Measurements from ENCODE around the gene ZNF444.
"Not testable (repeated sequence)": the region's sequence is repeated elsewhere in the genome, so short reads cannot be mapped to it uniquely, and the experiment has no call there.

ZNF444 gene

DNA sequence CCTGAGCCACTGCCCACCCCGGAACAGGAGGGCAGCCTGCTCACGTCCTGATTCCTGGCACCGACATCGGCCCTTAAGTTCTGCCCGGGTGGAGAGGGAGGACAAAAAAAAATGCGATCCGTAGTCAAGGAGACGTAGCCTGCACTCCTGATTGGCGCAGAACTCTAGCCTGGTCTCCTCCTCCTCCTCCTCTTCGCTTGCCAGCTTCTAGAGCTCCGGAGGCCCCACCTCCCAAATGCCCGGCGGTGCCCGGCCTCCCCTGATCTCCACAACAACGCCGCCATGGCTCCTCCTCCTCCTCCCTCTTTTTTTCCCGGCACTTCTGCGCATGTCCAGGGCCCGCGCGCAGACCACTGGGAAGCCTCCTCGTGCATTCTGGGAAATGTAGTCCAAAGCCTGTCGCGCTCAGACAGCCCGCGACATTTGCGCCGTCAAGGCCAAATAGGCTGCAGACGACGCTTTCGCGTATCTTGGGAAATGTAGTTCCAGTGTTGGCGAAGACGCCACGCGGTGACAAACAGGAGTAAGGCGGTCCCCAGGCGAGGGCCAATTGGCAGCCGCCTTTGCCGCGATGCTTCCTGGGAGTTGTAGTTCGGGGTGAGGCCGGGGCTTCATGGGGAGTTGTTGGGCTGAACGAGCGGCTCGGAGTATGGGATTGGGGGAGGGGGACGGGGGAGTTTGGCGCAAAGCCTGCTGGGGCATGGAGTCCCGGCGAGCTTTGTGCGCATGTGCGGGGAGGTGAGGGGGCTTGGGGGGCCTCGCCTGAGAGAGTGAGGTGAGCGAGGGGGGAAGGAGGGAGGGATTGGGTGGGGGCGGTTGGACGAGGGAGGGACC lies at the start of gene ZNF444:
ZNF444 (plus strand) TSS at position 705 of the 834 bp plus-strand sequence. CDS start 5,625 bp downstream, outside the sequence.
- peak; percentile 98 to 99 for DNase-seq

DNA sequence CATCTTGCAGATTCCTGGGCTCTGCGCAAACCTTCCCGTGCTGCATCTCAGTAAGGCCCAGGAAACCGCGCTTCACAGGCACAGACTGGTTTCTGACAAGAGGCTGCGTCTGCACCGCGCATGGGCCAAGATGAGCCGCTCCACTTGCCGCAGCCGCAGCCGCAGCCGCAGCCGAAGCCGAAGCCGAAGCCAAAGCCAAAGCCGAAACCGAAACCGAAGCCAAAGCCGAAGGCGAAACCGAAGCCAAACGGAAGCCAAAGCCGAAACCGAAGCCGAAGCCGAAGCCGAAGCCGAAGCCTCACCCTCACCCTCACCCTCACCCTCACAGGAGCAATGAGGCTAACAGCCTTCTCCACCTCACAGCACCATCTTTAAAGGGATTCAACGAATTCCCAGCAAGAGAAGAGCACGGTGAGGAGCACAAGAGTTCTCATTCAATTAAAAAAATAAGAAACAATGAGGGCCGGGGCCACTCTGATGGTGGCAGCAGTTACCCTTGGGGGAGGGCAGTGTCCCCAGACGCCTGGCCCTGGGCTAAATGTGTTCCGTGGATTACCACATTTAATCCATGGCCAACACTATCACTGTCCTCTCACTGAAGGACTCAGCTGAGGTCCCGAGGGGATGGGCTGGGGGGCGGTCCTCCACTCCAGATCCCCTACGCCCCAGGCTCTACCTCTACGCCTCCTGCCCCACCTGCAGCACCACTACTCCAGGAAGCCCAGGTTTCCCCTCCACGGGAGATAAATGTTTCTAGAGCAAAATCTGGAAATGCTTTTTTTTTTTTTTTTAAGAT lies 49.1 kb upstream of the ZNF444 start:
- no peak for DNase-seq

DNA sequence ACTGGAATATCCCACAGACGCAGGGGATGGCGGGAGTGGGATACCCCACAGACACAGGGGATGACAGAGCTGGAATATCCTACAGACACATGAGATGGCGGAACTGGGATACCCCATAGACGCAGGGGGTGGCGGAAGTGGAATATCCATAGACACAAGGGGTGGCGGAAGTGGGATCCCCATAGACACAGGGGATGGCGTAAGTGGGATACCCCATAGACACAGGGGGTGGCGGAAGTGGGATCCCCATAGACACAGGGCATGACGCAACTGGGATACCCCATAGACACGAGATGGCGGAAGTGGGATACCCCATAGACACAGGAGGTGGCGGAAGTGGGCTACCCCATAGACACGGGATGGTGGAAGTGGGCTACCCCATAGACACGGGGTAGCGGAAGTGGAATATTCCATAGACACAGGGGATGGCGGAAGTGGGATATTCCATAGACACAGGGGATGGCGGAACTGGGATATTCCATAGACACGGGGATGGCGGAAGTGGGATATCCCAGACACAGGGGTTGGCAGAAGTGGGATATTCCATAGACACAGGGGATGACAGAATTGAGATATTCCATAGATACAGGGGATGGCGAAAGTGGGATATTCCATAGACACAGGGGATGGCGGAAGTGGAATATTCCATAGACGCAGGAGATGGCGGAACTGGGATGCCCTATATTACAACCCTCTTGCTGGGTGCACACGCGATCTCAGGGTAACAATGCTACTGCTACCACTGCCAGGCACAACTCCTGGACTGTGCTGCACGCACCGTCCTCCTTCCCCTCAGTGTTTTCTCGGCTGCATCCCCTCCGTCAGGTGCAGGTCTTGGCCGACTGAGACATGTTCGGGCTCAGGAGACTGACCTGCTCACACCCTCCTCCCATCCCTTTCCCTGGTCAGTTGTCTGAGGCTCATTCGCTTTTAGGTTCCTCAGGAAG lies 48.1 kb upstream of the ZNF444 start:
- DNase-seq = no peak

DNA sequence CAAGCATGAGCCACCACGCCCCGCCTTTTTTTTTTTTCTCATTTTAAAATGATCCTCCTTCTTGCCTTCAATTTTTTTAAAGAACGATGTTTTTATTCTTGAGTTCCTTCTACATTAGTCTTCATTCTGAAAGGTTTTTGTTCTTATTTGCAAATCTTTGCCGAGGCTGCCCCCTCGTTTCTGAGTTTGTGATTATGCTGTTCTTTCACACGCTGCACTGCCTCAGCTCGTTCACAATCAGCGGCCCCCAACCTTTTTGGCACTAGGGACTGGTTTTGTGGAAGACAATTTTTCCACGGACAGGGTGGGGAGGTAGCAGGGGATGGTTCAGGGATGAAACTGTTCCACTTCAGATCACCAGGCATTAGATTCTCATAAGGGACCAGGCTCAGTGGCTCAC lies 46.6 kb upstream of the ZNF444 start:
- DNase-seq = no peak

DNA sequence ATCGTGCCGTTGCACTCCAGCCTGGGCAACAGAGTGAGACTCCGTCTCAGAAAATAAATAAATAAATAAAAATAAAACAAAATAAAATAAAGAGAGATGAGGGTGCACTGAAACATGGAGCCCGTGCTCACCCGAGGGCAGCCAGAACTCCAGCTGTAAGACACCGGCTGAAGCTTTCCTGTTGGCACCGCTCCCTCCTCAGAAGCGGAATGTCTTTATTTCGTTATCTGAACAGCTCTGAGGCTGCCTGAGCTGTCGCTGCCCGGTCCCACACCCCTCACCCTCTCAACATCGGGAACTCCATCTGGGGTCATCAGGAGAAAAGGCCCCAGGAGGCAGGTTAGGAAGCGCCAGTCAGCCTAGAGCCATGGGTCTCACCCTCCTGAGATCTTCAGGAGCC lies 44.4 kb upstream of the ZNF444 start:
- DNase-seq = no peak

DNA sequence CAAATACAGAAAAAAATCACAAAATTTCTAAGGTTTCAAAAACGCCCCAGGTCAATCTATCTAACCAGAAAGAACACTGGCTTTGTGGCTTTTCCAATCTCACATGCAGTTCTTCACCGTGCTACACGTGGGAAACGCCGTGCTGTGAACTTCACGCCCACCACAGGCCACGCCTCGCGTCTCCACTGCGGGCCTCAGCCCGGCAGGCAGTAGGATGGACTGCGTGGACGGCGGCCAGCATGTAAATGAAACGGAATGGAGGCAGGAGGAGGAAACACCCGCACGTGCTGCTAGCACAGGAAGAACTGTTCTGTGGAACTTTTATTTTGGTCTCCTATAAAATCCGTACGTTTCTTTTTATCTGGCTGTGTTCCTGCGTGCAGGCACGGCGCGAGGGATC lies 43.8 kb upstream of the ZNF444 start:
- DNase-seq = no peak

DNA sequence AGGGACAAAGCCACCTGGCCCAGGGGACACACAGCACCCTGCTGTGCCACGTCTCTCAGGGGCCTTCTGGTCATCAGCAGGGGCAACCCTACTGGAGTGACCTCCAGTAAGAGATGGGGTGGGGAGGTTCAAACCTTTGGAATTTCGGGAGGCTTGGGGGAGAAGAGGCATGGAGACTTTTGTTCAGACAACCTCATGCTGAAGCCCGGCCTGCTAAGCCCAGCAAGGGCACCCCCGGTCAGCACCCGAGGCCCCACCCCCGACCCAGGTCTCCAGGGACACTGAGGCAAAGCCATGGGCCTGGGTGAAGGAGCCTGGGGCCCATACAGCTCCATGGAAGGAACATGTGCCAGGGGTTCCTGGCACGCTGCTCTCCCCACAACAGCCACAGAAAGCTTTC lies 43.3 kb upstream of the ZNF444 start:
- no peak for DNase-seq

DNA sequence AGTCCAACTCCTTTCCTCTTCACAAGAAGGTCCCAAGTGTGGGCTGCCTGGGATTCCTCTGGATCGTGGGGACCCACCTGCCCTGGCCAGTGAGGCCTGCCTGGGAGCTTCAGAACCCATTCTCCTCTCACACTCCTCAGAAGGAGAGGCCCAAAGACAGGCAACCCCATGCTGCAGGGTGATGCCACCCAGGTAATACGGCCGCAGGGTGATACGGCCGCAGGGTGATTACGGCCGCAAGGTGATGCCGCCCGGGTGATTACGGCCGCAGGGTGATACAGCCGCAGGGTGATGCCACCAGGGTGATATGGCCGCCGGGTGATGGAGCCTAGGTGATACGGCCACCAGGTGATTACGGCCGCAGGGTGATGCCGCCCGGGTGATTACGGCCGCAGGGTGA lies 42.9 kb upstream of the ZNF444 start:
- not testable (repeated sequence) for DNase-seq

DNA sequence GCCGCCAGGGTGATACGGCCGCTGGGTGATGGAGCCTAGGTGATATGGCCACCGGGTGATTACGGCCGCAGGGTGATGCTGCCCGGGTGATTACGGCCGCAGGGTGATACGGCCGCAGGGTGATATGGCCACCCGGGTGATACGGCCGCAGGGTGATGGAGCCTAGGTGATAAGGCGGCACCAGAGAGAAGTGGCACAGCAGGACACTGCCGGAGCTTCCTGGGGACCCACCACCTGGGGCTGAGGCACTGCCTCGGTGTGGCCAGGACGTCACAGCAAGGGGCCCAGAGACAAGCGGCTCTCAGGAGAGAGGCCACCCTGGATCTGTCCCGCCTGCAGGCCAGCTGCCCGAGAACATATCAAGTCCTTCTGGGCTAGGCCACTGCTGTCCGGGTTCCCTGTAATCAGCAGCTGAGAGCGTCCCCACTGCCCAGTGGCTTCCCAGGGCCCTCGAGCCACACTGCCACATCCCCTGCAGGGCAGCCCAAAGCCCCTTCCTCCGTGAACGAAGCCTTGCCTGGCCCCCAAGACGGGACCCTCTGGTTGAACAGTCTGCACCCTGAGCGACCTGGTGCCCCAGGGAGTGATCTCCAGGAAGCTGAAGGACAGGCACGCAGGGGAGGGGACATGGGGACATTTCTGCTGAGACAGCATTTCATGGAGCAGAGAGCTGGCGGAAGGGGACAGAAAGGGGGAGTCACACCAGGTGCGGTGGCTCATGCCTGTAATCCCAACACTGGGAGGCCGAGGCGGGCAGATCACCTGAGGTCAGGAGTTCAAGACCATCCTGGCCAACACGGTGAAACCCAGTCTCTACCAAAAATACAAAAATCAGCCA lies 42.1 kb upstream of the ZNF444 start:
- no peak for DNase-seq

DNA sequence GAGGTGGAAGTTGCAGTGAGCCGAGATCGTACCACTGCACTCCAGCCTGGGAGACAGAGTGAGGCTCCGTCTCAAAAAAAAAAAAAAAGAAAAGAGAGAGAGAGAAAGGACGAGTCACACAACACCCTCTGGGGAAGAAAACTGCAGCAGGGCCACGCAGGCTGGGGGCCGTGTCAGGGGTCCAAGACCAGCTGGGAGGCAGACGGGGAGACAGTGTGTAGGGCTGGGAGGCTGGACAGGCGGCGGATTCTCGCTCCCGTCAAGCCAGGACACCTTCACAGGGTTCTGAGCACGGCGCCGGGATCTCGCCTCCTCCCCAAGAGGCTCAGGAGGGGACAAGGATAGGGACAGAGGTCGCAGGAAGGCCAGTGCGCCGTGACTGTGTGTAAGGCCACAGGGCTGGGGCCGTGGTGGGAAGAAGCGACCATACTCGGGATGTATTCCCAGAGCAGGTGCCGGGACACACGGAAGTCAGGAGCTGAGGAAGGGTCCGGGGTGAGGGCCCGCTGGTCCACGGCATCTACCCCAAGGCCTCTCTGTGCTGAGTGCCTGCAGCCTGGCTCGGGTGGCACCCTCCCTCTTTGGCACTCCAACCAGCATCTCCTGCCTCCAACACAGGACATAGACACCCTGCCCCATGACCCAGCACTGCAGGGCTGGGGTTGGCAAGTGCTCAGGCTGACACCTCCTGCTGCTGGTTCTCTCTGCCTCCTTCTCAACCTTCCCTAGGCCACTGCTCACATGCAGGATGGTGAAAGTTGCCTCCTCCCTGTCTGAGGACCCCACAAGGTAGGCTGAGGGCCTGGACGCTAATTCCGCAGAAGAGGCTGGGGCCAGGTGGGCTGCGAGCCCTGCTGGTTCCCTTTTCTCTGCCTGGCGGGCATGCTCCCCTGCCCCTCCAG lies 41.2 kb upstream of the ZNF444 start:
- DNase-seq = no peak

DNA sequence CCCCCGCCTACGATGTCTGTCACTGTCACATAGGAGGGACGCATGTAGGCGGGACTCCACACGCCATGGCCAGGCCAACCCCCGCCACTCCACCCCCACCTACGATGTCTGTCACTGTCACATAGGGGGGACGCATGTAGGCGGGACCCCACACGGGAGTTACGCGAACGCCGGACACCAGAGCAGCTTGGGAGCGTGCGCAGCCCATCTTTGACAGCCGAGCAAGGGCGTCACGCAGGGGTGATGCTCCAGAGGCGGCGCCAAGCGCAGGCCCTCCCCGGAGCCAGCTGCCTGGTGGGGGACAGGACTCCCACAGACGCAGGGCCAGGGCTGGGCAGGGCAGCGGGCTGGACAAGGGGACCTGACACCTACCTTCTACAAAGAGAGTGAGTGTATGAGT lies 40.0 kb upstream of the ZNF444 start:
- DNase-seq = no peak

DNA sequence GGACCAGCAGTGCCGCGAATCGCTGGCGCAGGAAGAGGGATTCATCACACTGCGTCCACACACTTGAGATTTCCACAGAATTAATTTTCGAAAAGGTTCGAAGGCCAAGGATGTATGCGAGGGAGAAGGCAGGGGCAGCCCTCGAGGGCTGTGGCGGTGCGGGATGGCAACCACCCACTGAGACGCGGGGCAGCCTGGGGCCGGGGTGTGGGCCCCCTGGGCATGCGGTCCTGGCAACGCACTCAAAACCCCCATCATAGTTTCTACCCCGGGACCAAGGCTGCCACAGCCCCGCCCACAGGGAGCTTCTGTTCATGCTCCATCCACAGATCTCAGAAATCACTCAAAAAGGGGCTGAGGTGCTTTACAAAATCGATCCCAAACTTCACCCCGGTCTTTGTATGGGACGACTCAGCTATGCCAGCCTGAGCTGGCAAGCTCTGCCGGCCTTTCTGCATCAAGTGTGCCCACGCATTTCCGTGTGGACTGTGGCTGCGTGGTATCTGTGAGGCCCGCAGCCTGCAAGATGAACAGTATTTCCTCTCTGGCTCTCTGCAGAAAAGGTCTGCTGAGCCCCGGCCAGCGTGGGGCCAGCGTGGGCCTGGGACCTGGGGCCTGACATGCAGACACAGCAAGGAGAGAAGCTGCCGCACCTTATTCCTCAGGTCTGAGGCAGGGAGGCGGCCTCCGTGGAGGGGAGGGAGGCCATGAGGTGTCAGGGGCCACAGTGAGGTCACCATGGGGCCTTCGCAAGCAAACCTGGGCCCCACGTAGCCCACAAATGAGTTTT lies 39.1 kb upstream of the ZNF444 start:
- DNase-seq = no peak

DNA sequence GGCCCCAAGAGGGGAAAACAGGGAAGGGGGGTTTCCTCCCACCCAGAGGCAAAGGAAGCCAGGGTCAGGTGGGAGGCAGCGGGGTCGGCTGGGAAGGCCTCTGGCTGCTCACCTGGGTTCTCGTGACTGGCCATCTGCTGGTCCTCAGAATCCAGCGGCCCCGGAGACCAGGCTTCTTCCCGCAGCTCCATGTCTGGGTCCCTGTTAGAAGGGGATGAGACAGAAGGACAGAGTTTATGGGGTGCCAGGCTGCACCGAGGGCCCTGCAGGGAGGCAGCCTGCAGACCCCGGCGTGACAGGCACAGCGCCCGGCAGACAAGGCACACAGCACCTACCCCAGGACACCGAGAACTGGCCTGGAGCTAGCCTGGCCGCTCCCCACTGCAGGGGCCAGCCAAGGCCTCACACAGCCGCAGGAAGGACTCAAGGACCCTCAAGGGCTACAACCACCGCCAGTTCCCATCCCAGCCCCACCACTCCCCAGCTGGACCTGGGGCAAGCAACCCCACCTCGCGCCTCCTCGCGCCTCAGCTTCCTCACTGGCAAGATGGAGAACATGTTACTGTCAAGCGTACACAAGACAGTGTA lies 38.0 kb upstream of the ZNF444 start:
- no peak for DNase-seq

DNA sequence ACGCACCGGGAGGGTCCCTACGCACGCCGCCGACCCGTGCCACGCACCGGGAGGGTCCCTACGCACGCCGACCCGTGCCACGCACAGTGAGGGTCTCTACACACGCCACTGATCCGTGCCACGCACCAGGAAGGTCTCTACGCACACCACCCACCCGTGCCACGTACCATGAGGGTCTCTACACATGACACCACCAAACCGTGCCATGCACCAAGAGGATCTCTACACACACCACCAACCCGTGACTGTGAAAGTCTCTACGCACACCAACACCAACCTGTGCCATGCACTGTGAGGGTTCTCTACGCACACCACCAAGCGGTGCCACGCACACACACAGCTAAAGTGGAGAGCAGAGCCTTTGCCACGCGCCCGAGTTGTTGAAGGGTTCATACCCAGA lies 36.7 kb upstream of the ZNF444 start:
- no peak for DNase-seq

DNA sequence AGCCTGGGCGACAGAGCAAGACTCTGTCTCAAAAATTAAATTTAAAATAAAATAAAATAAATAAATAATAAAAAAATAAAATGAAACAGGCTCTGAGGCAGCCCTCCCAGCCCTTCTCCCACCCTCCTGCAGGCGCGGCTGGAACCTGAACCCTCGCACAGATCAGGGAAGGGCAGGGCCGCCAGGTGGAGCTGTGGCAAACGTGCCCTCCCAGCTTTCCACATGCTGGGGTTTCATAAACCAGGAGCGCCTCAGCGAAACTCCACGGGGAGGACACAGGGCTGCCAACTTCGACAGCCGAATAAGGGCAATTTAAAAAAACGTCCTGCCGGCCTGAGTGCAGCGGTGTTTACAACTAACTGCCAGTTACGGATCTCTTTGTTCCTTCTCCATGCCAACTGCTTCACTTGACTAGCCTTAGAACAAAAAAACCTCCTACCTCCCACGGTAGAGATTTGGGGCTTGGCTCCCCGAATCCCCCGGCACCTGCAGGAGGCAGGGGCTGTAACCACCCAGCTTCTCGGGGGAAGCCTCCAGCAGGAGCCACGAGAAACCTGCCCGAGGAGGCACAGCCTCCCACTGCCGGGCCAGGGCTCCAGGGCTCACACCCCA lies 35.9 kb upstream of the ZNF444 start:
- DNase-seq = peak; percentile 91 to 97

DNA sequence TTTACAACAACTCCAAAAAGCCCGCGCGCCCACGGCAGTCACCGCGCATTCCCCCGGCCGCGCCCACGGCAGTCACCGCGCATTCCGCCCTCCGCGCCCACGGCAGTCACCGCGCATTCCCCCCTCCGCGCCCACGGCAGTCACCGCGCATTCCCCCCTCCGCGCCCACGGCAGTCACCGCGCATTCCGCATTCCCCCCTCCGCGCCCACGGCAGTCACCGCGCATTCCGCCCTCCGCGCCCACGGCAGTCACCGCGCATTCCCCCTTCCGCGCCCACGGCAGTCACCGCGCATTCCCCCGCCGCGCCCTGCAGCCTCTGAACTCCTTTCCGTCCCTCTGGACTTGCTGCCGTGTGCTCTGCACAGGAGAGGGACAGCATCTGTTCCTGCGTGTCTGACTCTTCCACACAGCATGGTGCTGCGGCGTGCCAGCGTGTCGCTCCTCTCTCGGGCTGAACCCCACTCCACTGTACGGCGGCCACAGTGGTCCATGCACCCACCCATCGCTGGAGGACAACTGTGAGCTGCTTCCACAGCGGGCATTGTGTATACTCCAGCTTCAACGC lies 35.2 kb upstream of the ZNF444 start:
- not testable (repeated sequence) for DNase-seq

DNA sequence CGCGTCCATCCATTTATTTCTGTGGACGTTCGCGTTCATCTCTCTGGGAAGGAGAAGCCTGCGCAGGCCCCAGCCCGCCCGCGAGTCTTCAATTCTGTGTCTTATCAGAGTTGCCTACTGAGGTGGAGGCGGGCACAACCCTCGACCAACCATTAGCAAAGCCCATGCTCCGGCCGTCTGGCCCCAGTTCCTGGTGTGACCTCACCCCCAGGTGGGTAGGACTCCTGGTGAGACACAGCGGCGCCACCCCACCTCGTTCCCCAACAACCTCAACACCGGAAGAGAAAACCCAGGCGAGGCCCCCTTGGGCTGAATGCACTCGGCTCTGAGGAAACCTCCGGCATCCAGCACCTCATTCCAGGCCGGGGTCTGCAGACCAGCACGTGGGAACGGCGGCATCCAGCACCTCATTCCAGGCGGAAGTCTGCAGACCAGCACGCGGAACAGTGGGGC lies 34.7 kb upstream of the ZNF444 start:
- no peak for DNase-seq

DNA sequence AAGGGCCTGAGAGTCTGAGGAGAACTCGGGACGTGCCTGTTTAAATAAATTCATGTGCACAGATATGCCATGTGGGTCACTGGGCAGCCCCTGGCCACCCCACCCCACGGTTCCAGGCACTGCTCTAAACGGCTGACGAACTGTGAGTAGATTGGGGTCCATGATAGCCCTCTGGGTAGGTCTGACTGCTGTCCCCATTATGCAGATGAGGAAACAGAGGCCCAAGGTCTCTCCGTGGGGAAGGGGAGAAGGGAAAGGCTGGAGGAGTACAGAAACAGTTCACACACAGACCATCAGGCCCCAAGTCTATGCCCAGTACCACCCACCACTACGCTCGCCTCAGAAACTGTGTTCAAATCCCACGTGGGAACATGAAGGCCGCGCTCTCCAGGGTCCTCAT lies 34.1 kb upstream of the ZNF444 start:
- DNase-seq = no peak

All from NCI-H2081 (cell line).